H9 (cell line): ENCODE measurements around the gene L3MBTL4. TPM values are rescaled to one million over a fixed set of nuclear protein-coding genes. Genes with fewer than 3 reads are reported as not detected.

Experiments
- DNase-seq: peaks from one replicate; pipeline ENCODE4 v3.0.0-alpha.2; 2017
- H2AFZ ChIP-seq: one replicate; pipeline ENCODE4 v1.6.1; 2013; ENCODE audit warnings: mild to moderate bottlenecking, low read length, control low read depth, moderate library complexity
- H2AK5ac ChIP-seq: 2 replicates; pipeline ENCODE4 v1.6.1; 2013; ENCODE audit warnings: low read length, control low read depth, mixed read lengths; ENCODE audit not compliant: insufficient read length
- H2BK120ac ChIP-seq: one replicate; pipeline ENCODE4 v1.6.1; 2013; ENCODE audit warnings: low read depth, mild to moderate bottlenecking, low read length, control low read depth, inconsistent platforms; ENCODE audit not compliant: poor library complexity, severe bottlenecking
- H2BK12ac ChIP-seq: 2 replicates; pipeline ENCODE4 v1.6.1; 2013; ENCODE audit warnings: low read length, control low read depth, mixed read lengths, low read depth; ENCODE audit not compliant: insufficient read length
- H2BK15ac ChIP-seq: 2 replicates; pipeline ENCODE4 v1.6.1; 2013; ENCODE audit warnings: low read depth, low read length, control low read depth
- H2BK20ac ChIP-seq: one replicate; pipeline ENCODE4 v1.6.1; 2013; ENCODE audit warnings: low read depth, mild to moderate bottlenecking, low read length, control low read depth, inconsistent platforms; ENCODE audit not compliant: poor library complexity, severe bottlenecking
- H2BK5ac ChIP-seq: 2 replicates; pipeline ENCODE4 v1.6.1; 2013; ENCODE audit warnings: low read length, control low read depth, mixed read lengths; ENCODE audit not compliant: insufficient read length
- H3K14ac ChIP-seq: 2 replicates; pipeline ENCODE4 v1.6.1; 2013; ENCODE audit warnings: low read length, control low read depth; ENCODE audit not compliant: insufficient read depth
- H3K18ac ChIP-seq: 2 replicates; pipeline ENCODE4 v1.6.1; 2013; ENCODE audit warnings: low read depth, mild to moderate bottlenecking, mixed read lengths, low read length, control low read depth; ENCODE audit not compliant: insufficient read length
- H3K23ac ChIP-seq: 2 replicates; pipeline ENCODE4 v1.6.1; 2013; ENCODE audit warnings: low read length, control low read depth, mixed read lengths, low read depth; ENCODE audit not compliant: insufficient read length
- H3K23me2 ChIP-seq: 2 replicates; pipeline ENCODE4 v1.6.1; 2013; ENCODE audit warnings: low read depth, mild to moderate bottlenecking, mixed read lengths, low read length, control low read depth; ENCODE audit not compliant: insufficient read length, poor library complexity, severe bottlenecking
- H3K27ac ChIP-seq: 2 replicates; pipeline ENCODE4 v1.5.1; 2013; ENCODE audit warnings: low read length, control low read depth, mixed read lengths, low read depth; ENCODE audit not compliant: insufficient read length
- H3K27me3 ChIP-seq: 2 replicates; pipeline ENCODE4 v1.6.1; 2013; ENCODE audit warnings: low read length, control low read depth, inconsistent platforms; ENCODE audit not compliant: insufficient read depth
- H3K4ac ChIP-seq: 2 replicates; pipeline ENCODE4 v1.6.1; 2013; ENCODE audit warnings: low read depth, mild to moderate bottlenecking, control low read depth, inconsistent platforms, low read length, moderate library complexity
- H3K4me1 ChIP-seq: 2 replicates; pipeline ENCODE4 v1.6.1; 2013; ENCODE audit warnings: low read length, control low read depth, inconsistent platforms; ENCODE audit not compliant: insufficient read depth
- H3K4me2 ChIP-seq: 2 replicates; pipeline ENCODE4 v1.6.1; 2013; ENCODE audit warnings: low read length, control low read depth, mixed read lengths; ENCODE audit not compliant: insufficient read length, insufficient read depth
- H3K56ac ChIP-seq: 2 replicates; pipeline ENCODE4 v1.6.1; 2013; ENCODE audit warnings: low read depth, mild to moderate bottlenecking, mixed read lengths, low read length, control low read depth; ENCODE audit not compliant: insufficient read length
- H3K79me1 ChIP-seq: 2 replicates; pipeline ENCODE4 v1.6.1; 2013; ENCODE audit warnings: low read depth, mild to moderate bottlenecking, moderate library complexity, low read length, control low read depth, inconsistent platforms; ENCODE audit not compliant: insufficient read depth, poor library complexity, severe bottlenecking
- H3K79me2 ChIP-seq: 2 replicates; pipeline ENCODE4 v1.6.1; 2013; ENCODE audit warnings: low read length, control low read depth, inconsistent platforms; ENCODE audit not compliant: insufficient read depth
- H3K9ac ChIP-seq: 2 replicates; pipeline ENCODE4 v1.6.1; 2013; ENCODE audit warnings: low read length, control low read depth, mixed read lengths; ENCODE audit not compliant: insufficient read length; ENCODE audit errors: extremely low read depth
- H3K9me3 ChIP-seq: one replicate; pipeline ENCODE4 v1.6.1; 2013; ENCODE audit warnings: low read depth, low read length, inconsistent platforms; ENCODE audit not compliant: control insufficient read depth
- H3T11ph ChIP-seq: one replicate; pipeline ENCODE4 v1.6.1; 2013; ENCODE audit warnings: mild to moderate bottlenecking, low read length, control low read depth, inconsistent platforms
- H4K20me1 ChIP-seq: one replicate; pipeline ENCODE4 v1.6.1; 2013; ENCODE audit not compliant: control insufficient read depth, insufficient read length, insufficient read depth
- H4K5ac ChIP-seq: 2 replicates; pipeline ENCODE4 v1.6.1; 2013; ENCODE audit warnings: low read depth, mild to moderate bottlenecking, mixed read lengths, low read length, control low read depth; ENCODE audit not compliant: insufficient read length
- H4K8ac ChIP-seq: replicated peaks from 2 replicates; pipeline ENCODE4 v1.6.1; 2013; ENCODE audit warnings: low read length, control low read depth, mixed read lengths, low read depth; ENCODE audit not compliant: insufficient read length
- H4K91ac ChIP-seq: 2 replicates; pipeline ENCODE4 v1.6.1; 2013; ENCODE audit warnings: low read depth, mild to moderate bottlenecking, moderate library complexity, mixed read lengths, low read length, control low read depth; ENCODE audit not compliant: insufficient read length
- H3K27ac Mint-ChIP-seq, 3 experiments: 2 replicates in 2 of 3; 3 replicates in 1 of 3; pipeline ENCODE4 v1.8.0; 2020 to 2021; ENCODE audit warnings: mixed read lengths in 3 of 3, mild to moderate bottlenecking in 1 of 3, moderate library complexity in 1 of 3
- H3K27me3 Mint-ChIP-seq: 2 replicates; pipeline ENCODE4 v1.8.0; 2021; ENCODE audit warnings: low read depth, mild to moderate bottlenecking, moderate library complexity, mixed read lengths
- H3K36me3 Mint-ChIP-seq, 3 experiments: 2 replicates in 2 of 3; 3 replicates in 1 of 3; pipeline ENCODE4 v1.8.0; 2020 to 2021; ENCODE audit warnings: low read depth in 3 of 3, mixed read lengths in 3 of 3; ENCODE audit not compliant: insufficient read depth in 1 of 3
- H3K4me1 Mint-ChIP-seq, 2 experiments: 2 replicates each; pipeline ENCODE4 v1.8.0; 2020; ENCODE audit warnings: mixed read lengths in 2 of 2
- H3K4me3 Mint-ChIP-seq, 2 experiments: 2 replicates in 1 of 2; 3 replicates in 1 of 2; pipeline ENCODE4 v1.8.0; 2020 to 2021; ENCODE audit warnings: mild to moderate bottlenecking in 2 of 2, mixed read lengths in 2 of 2, moderate library complexity in 1 of 2
- H3K9me3 Mint-ChIP-seq, 2 experiments: 2 replicates in 1 of 2; 3 replicates in 1 of 2; pipeline ENCODE4 v1.8.0; 2020; ENCODE audit warnings: mild to moderate bottlenecking in 2 of 2, mixed read lengths in 2 of 2, moderate library complexity in 1 of 2
- WGBS: extraction: QIAGEN DNeasy Blood & Tissue Kit; methylation state at CpG from one replicate; pipeline ENCODE4 v1.1.7; 2013; ENCODE audit warnings: missing lambda C conversion rate, low lambda C conversion rate, mixed read lengths; ENCODE audit not compliant: insufficient read length; ENCODE audit errors: extremely low coverage; 5-methylcytosine and 5-hydroxymethylcytosine counted together
- total RNA-seq: library from RNA; stranded (reverse); gene quantifications from 2 replicates; pipeline ENCODE4 v1.2.1, GENCODE V29; 2021
- TF ChIP-seq, protein P1 (sequence below): fragments of 200-600 bp; sonication (generic); conservative IDR thresholded peaks from 3 replicates; pipeline ENCODE4 v1.8.0; 2021; ENCODE audit warnings: antibody characterized with exemption, mild to moderate bottlenecking

L3MBTL4 gene
- total RNA-seq, 1 experiment from 2014 or later = 1.9 TPM

DNA sequence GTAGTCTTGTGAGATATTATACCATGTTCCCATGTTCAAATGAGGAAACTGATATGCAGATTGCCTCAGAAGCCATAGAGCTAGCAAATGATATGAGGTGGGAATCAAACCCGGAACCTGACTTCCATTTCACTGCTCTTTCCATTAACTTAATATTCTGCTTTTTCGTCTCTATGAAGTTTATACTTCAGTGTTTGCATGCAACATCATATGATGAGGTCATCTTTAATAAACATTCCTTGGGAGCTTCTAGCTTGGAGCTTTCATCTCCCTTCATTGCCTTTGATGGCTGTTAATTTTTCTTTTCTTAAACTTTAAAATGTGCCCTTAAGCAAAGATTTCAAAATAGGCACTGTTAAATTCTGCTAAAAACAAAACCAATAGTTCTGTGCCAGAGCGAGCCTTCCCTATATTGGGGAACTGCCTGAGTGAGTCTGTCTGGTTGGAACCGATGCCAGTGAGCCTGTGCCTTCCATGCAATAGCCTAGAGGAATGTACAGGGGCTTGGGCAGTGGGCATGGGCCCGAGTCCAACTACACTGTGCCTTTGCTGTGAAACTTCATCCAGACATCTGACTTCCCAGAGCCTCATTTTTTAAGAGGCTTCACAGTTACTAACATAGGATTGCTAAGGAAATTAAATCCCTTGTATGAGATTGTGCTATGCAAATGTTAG, 428.3 kb downstream of the L3MBTL4 start:
- Histone ChIP-seq H2BK20ac (no peak overlapping the region), H3K9me3 (no peaks in the 10 kb centered on the region), H3K4me2 (no peak overlapping the region), H3K56ac (no peak overlapping the region), H4K20me1 (no peaks in the 10 kb centered on the region), H2BK120ac (no peak overlapping the region), H3K23ac (no peak overlapping the region), H2BK15ac (no peak overlapping the region), H2BK5ac (no peak overlapping the region), H3T11ph (no peak overlapping the region), H3K27ac (no peak overlapping the region), H3K4me1 (peaks cover 6% of the 10 kb centered on the region; the same call in 1 of the 2 replicates), H3K27me3 (no peaks in the 10 kb centered on the region), H3K79me2 (no peaks in the 10 kb centered on the region), H3K18ac (no peak overlapping the region), H3K14ac (no peak overlapping the region), H2BK12ac (no peak overlapping the region), H2AK5ac (no peak overlapping the region), H3K9ac (no peak overlapping the region), H3K23me2 (no peaks in the 10 kb centered on the region), H2AFZ (no peak overlapping the region), H4K91ac (no peak overlapping the region), H4K8ac (no peak overlapping the region), H3K4ac (no peak overlapping the region), H3K79me1 (no peaks in the 10 kb centered on the region), H4K5ac (no peak overlapping the region)
- no CpG with 5 or more reads among the region's 5 CpGs for WGBS
- Mint-ChIP-seq H3K4me3 (no peak overlapping the region), H3K27ac (no peak overlapping the region), H3K4me1 (peaks cover 15% of the 10 kb centered on the region in 2 experiments), H3K9me3 (no peaks in the 10 kb centered on the region), H3K27me3 (no peaks in the 10 kb centered on the region), H3K36me3 (no peaks in the 10 kb centered on the region; a peak in 1 of 7 replicates)
- DNase-seq = no peak
- TF ChIP-seq, protein P1, sequence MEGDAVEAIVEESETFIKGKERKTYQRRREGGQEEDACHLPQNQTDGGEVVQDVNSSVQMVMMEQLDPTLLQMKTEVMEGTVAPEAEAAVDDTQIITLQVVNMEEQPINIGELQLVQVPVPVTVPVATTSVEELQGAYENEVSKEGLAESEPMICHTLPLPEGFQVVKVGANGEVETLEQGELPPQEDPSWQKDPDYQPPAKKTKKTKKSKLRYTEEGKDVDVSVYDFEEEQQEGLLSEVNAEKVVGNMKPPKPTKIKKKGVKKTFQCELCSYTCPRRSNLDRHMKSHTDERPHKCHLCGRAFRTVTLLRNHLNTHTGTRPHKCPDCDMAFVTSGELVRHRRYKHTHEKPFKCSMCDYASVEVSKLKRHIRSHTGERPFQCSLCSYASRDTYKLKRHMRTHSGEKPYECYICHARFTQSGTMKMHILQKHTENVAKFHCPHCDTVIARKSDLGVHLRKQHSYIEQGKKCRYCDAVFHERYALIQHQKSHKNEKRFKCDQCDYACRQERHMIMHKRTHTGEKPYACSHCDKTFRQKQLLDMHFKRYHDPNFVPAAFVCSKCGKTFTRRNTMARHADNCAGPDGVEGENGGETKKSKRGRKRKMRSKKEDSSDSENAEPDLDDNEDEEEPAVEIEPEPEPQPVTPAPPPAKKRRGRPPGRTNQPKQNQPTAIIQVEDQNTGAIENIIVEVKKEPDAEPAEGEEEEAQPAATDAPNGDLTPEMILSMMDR = no peak
